ENCODE data around the gene HS6ST2. TPM values are rescaled to one million over a fixed set of nuclear protein-coding genes. Genes with fewer than 3 reads are reported as not detected.

Gene HS6ST2
- total RNA-seq, 4 donors from 2014 or later, result 0.14 to 1.1 TPM; not detected in 2

DNA sequence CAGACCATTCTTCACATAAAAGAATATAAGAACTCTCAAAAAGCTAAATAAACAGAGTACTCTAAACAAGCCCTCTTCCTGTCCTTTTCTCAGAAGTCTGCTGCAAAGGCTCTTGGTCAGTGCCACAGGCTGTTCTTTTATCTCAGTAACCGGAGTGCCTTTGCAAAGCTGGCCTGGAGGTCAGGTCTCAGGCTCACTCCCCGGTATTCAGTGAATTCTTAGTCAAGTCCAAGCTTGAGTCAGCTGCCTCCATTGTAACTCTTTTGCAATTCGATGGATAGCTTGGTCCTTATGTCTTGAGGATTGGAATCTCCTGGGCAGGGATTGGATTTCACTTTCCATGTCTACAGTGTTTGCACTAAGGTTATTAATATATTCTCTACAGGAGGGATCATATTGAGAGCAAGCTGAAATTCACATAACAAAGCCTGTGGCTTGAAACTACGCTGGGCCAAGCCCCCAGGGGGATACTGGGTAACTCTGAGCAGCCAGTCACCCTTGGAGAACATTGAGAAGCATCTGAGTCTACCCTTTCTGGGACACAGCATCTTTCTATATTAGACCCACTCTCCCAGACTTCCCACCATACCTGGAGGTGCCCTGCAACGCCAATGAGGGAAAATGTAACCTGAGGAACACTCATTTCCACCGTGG lies 10.0 kb upstream of the HS6ST2 start:
- intact Hi-C loops (cut with DNase I; ENCODE audit: low total_unique reads) (no loop called here), in situ Hi-C loops (cut with MboI; ENCODE audit: low pct_ligation_motif_present in 1 of 4, low pct_unique_long_range_greater_than_20kb in 1 of 4, low sequenced_read_pairs in 3 of 4) (no loop called here)
- TF ChIP-seq, protein P1, sequence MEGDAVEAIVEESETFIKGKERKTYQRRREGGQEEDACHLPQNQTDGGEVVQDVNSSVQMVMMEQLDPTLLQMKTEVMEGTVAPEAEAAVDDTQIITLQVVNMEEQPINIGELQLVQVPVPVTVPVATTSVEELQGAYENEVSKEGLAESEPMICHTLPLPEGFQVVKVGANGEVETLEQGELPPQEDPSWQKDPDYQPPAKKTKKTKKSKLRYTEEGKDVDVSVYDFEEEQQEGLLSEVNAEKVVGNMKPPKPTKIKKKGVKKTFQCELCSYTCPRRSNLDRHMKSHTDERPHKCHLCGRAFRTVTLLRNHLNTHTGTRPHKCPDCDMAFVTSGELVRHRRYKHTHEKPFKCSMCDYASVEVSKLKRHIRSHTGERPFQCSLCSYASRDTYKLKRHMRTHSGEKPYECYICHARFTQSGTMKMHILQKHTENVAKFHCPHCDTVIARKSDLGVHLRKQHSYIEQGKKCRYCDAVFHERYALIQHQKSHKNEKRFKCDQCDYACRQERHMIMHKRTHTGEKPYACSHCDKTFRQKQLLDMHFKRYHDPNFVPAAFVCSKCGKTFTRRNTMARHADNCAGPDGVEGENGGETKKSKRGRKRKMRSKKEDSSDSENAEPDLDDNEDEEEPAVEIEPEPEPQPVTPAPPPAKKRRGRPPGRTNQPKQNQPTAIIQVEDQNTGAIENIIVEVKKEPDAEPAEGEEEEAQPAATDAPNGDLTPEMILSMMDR (IDR thresholded peaks at IDR 0.05), result no peak
- no peak for TF ChIP-seq POLR2AphosphoS5 (IDR thresholded peaks at IDR 0.05)
- no peak for TF ChIP-seq EP300 (IDR thresholded peaks at IDR 0.05; ENCODE audit: low read depth)
- TF ChIP-seq POLR2A (IDR thresholded peaks at IDR 0.05), result no peak
- no peak for DNase-seq
- no peak overlapping the region for H3K4me3 ChIP-seq
- H3K9me3 ChIP-seq, result no peaks in the 10 kb centered on the region
- H3K27ac ChIP-seq, result no peak overlapping the region
- no peaks in the 10 kb centered on the region for H3K36me3 ChIP-seq
- H3K27me3 ChIP-seq, result no peaks in the 10 kb centered on the region
- H3K4me1 ChIP-seq, result no peaks in the 10 kb centered on the region
- 48 to 60% methylated on average over 1 to 6 of the region's 6 CpGs for WGBS, 2 donors (ENCODE audit: low coverage in 1 of 2)

DNA sequence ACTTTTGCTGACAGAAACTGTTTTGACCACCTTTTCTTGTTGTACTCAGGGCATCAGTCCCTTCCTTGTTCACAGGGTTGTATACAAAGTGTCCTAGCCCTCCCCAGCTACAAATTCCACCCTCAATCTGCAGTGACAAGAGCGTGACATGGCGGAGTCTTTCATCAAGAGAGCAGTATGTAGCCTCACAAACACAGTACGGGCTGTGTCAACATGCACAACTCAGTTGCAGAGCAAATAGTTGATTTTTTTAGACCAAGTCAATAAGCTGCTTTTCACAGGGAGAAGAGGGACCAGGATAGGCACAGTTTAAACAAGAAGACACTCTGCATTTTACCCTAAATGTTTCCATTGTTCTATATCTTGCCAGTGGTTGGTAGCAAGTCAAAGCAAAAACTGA lies 8.6 kb upstream of the HS6ST2 start:
- WGBS, 2 donors (ENCODE audit: low coverage in 1 of 2), result 59% methylated on average over 3 of the region's 3 CpGs; no CpG with 5 or more reads in 1 of the 2 donors
- no peaks in the 10 kb centered on the region for H3K36me3 ChIP-seq
- DNase-seq, result no peak
- TF ChIP-seq POLR2A (IDR thresholded peaks at IDR 0.05) (no peak), EP300 (IDR thresholded peaks at IDR 0.05; ENCODE audit: low read depth) (no peak), POLR2AphosphoS5 (IDR thresholded peaks at IDR 0.05) (no peak)
- TF ChIP-seq, protein P1 (IDR thresholded peaks at IDR 0.05), result no peak
- no peak overlapping the region for H3K27ac ChIP-seq
- no peaks in the 10 kb centered on the region for H3K4me1 ChIP-seq
- no peaks in the 10 kb centered on the region for H3K27me3 ChIP-seq
- no peaks in the 10 kb centered on the region for H3K9me3 ChIP-seq
- intact Hi-C loops (cut with DNase I; ENCODE audit: low total_unique reads) (no loop called here), in situ Hi-C loops (cut with MboI; ENCODE audit: low pct_ligation_motif_present in 1 of 4, low pct_unique_long_range_greater_than_20kb in 1 of 4, low sequenced_read_pairs in 3 of 4) (no loop called here)
- H3K4me3 ChIP-seq, result no peak overlapping the region

DNA sequence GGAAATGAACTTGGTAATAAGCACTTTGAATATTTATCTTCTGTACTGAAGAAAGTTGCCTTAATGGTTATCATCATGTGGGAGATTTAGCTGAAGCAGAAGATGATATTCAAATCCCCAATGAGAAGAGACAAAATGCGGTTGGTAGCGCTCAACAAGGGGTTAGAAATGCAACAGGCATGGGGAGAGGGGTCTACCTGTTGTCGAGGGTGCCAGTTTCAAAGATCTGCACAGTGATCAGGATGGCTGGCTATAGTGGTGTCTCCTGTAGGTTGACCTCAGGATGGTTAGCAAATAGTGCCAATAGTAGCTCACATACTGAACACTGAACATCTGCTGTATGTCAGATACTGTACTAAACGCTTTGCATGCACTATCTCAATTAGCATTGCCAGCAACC lies 7.0 kb upstream of the HS6ST2 start:
- Histone ChIP-seq H3K27ac (no peak overlapping the region), H3K4me1 (no peaks in the 10 kb centered on the region), H3K4me3 (no peak overlapping the region), H3K27me3 (no peaks in the 10 kb centered on the region), H3K36me3 (no peaks in the 10 kb centered on the region), H3K9me3 (no peaks in the 10 kb centered on the region)
- no peak for DNase-seq
- intact Hi-C loops (cut with DNase I; ENCODE audit: low total_unique reads) (no loop called here), in situ Hi-C loops (cut with MboI; ENCODE audit: low pct_ligation_motif_present in 1 of 4, low pct_unique_long_range_greater_than_20kb in 1 of 4, low sequenced_read_pairs in 3 of 4) (no loop called here)
- 85% methylated on average over 4 of the region's 4 CpGs; no CpG with 5 or more reads in 1 of the 2 donors for WGBS, 2 donors (ENCODE audit: low coverage in 1 of 2)
- TF ChIP-seq, protein P1 (IDR thresholded peaks at IDR 0.05), result no peak
- TF ChIP-seq POLR2AphosphoS5 (IDR thresholded peaks at IDR 0.05), result no peak
- no peak for TF ChIP-seq POLR2A (IDR thresholded peaks at IDR 0.05)
- TF ChIP-seq EP300 (IDR thresholded peaks at IDR 0.05; ENCODE audit: low read depth), result no peak

DNA sequence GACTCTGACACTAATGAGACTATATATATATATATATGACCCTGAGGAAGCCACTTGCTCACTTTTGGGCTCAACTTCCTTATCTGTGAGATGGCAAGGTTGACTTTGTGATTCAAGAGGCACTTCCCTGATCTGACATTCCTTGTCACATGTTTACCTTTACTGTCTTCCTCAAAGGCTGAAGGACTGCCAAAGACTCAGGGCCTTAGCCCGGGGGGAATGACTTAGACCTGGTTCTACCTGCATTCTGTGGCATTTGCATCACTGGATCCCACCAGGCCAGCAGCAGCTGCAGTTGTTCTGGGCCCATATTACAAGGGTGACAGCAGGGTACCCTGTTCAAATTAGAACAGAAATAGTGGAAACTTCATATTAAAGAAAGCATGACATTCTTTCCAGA lies 3.1 kb upstream of the HS6ST2 start:
- TF ChIP-seq EP300 (IDR thresholded peaks at IDR 0.05; ENCODE audit: low read depth), result no peak
- no peak for TF ChIP-seq POLR2AphosphoS5 (IDR thresholded peaks at IDR 0.05)
- no peak for TF ChIP-seq POLR2A (IDR thresholded peaks at IDR 0.05)
- TF ChIP-seq, protein P1 (IDR thresholded peaks at IDR 0.05), result no peak
- 59% methylated on average over 1 of the region's 1 CpG; no CpG with 5 or more reads in 1 of the 2 donors for WGBS, 2 donors (ENCODE audit: low coverage in 1 of 2)
- H3K27ac ChIP-seq, result no peak overlapping the region
- intact Hi-C loops (cut with DNase I; ENCODE audit: low total_unique reads) (no loop called here), in situ Hi-C loops (cut with MboI; ENCODE audit: low pct_ligation_motif_present in 1 of 4, low pct_unique_long_range_greater_than_20kb in 1 of 4, low sequenced_read_pairs in 3 of 4) (no loop called here)
- peaks cover 0 to 21% (median 8%) of the 10 kb centered on the region in 4 donors for H3K4me1 ChIP-seq
- no peak overlapping the region for H3K4me3 ChIP-seq
- peaks cover 36% of the 10 kb centered on the region for H3K27me3 ChIP-seq
- DNase-seq, result no peak
- no peaks in the 10 kb centered on the region for H3K9me3 ChIP-seq
- H3K36me3 ChIP-seq, result no peaks in the 10 kb centered on the region
